ENCODE data around the gene RANBP1. TPM values are rescaled to one million over a fixed set of nuclear protein-coding genes. Genes with fewer than 3 reads are reported as not detected.

The RANBP1 gene
- total and polyA plus RNA-seq, 9 of the 15 experiments (the other 6 are each of a cell fraction or from before 2014, with no cell fraction given), result 162 to 2,891 (median 1,289) TPM

GRCh38 chr22:20085651-20086050, 30.3 kb upstream of the RANBP1 start:
- Histone ChIP-seq H3K4me2 (ENCODE audit: insufficient read depth, low read length) (no peak overlapping the region), H3K4me3 (no peak overlapping the region), H3K27ac (ENCODE audit: extremely low read depth, low read depth, low read length) (peak overlapping the region; percentile 76), H3K36me3 (ENCODE audit: control insufficient read depth, insufficient read depth, low read length) (peaks cover 91% of the 10 kb centered on the region), H3K9ac (ENCODE audit: insufficient read depth in 1 of 2, low read depth in 2 of 2, low read length in 2 of 2) (peak overlapping the region; percentile 27 to 73), H3K9me1 (ENCODE audit: control insufficient read depth, insufficient read depth, low read length) (peaks cover 16% of the 10 kb centered on the region), H3K27me3 (ENCODE audit: control insufficient read depth in 2 of 2, insufficient read depth in 2 of 2, low read length in 2 of 2) (no peaks in the 10 kb centered on the region), H3K79me2 (ENCODE audit: control insufficient read depth, insufficient read depth, low read length) (peaks cover 96% of the 10 kb centered on the region), H2AFZ (ENCODE audit: low read depth, low read length) (no peak overlapping the region), H3K9me3 (replicated peaks; ENCODE audit: control insufficient read depth, insufficient read depth, low read depth, low read length) (no peaks in the 10 kb centered on the region), H3K4me1 (replicated peaks in 1 of 2; ENCODE audit: control insufficient read depth in 2 of 2, insufficient read depth in 2 of 2, low read length in 2 of 2) (peaks cover 40 to 56% of the 10 kb centered on the region in 2 experiments), H4K20me1 (replicated peaks; ENCODE audit: control insufficient read depth, insufficient read depth, low read length) (peaks cover 39% of the 10 kb centered on the region)
- DNase-seq (ENCODE audit: extremely low read depth in 1 of 4, low spot score in 3 of 4), result no peak
- POLR2A ChIA-PET, result interaction anchor here (0.9 to 19.4 kb wide), 6 partner anchors 8 to 111 kb away, joined by 3 to 513 read pairs (median 4); partner anchors contain the start of genes RANBP1 and TRMT2A
- in situ Hi-C loops (cut with MboI), result loop anchor here (5.0 kb wide), 1 partner anchor 113 kb away; no protein-coding TSS in a partner anchor
- intact Hi-C loops (cut with micrococcal nuclease), result loop anchor here (1.0 kb wide), 3 partner anchors 60 to 115 kb away; partner anchors contain the start of gene TANGO2
- no peak for FAIRE-seq
- BruUV-seq (replicated peaks), result no TSS peak
- ATAC-seq, result no peak
- WGBS (ENCODE audit: insufficient coverage, low coverage, missing lambda C conversion rate), result 97% methylated on average over 20 of the region's 20 CpGs
- CTCF ChIA-PET (ENCODE audit: low intra/inter-chr PET ratio), result interaction anchor here (0.7 to 2.8 kb wide), 3 partner anchors 60 to 117 kb away, joined by 3 to 19 read pairs (median 6); no protein-coding TSS in a partner anchor
- no peak for TF ChIP-seq ZNF143 (CRISPR knock-in tag; IDR thresholded peaks at IDR 0.05)
- TF ChIP-seq ZNF277 (CRISPR knock-in tag; IDR thresholded peaks at IDR 0.05; ENCODE audit: borderline replicate concordance), result 0 out of 2 replicates have a peak, but pooled peaks have one; percentile 16
- 0 out of 4 replicates have a peak, but pooled peaks of 1 of the 2 experiments have one; percentile 3 for TF ChIP-seq RAD21 (CRISPR knock-in tag; conservative IDR thresholded peaks at IDR 0.05 in 1 of 2, IDR thresholded peaks at IDR 0.05 in 1 of 2)
- no peak for TF ChIP-seq MTA2 (IDR thresholded peaks at IDR 0.05; ENCODE audit: low read depth)
- TF ChIP-seq HCFC1 (IDR thresholded peaks at IDR 0.05; ENCODE audit: low read depth, low read length), result 0 out of 2 replicates have a peak, but pooled peaks have one; percentile 6
- TF ChIP-seq, protein P1, sequence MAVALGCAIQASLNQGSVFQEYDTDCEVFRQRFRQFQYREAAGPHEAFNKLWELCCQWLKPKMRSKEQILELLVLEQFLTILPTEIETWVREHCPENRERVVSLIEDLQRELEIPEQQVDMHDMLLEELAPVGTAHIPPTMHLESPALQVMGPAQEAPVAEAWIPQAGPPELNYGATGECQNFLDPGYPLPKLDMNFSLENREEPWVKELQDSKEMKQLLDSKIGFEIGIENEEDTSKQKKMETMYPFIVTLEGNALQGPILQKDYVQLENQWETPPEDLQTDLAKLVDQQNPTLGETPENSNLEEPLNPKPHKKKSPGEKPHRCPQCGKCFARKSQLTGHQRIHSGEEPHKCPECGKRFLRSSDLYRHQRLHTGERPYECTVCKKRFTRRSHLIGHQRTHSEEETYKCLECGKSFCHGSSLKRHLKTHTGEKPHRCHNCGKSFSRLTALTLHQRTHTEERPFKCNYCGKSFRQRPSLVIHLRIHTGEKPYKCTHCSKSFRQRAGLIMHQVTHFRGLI (CRISPR knock-in tag; IDR thresholded peaks at IDR 0.05), result 0 out of 2 replicates have a peak, but pooled peaks have one; percentile 2
- peak; percentile 6 for TF ChIP-seq SP2 (IDR thresholded peaks at IDR 0.05; ENCODE audit: extremely low read depth, low read depth, low read length, poor library complexity, severe bottlenecking)
- TF ChIP-seq WHSC1 (IDR thresholded peaks at IDR 0.05; ENCODE audit: low read length), result peak; percentile 81
- TF ChIP-seq, protein P2, sequence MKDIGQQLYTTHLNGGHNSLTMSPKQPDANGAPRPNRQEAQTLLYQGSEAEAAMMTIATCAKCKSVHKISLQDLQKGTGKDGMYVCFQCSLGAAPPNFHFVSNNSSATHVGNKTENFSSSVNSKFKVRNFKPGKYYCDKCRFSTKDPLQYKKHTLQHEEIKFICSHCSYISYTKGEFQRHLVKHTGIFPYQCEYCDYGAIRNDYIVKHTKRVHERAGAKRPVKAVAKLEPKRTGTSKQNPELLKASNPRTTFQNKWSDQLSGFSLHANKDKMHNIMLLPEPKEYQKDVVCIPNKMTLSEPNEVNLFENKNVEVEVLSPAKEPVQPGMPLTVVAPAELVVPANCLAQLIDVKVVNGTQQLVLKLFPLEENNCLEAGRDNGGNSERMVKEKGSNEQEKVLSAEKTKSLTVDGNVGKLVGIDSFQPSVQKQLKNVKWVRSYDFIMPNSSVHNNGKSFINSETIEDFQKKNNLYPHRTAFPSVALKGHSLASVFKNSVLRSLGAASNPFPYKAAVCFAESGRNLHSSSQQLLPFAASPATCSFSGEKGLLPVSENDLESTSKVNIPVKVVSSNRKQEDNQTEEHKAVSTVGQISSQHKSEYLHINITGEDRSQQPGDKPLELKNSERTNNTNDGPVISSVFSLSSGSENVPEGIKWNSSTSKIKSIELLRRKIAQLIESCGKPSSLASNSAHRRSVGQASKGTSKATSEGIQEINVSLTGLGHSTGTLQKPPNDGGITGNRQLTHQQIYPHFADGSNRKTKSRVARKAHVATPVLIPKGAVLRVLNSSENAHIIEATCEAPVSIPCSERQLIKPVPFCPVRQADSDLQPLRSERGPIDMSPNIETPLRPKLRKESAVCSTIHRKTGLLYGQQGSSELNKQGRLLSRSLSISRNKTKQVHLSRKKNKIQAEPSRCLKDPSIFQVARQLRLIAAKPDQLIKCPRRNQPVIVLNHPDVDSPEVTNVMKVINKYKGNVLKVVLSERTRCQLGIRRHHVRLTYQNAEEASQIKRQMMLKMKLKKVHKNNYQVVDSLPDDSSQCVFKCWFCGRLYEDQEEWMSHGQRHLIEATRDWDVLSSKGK (CRISPR knock-in tag; IDR thresholded peaks at IDR 0.05), result no peak
- TF ChIP-seq, protein P3, sequence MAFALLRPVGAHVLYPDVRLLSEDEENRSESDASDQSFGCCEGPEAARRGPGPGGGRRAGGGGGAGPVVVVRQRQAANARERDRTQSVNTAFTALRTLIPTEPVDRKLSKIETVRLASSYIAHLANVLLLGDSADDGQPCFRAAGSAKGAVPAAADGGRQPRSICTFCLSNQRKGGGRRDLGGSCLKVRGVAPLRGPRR (CRISPR knock-in tag; IDR thresholded peaks at IDR 0.05), result peak; percentile 12; the same call in 1 of the 2 replicates
- TF ChIP-seq ZNF280A (IDR thresholded peaks at IDR 0.05; ENCODE audit: low read depth, partially characterized antibody), result no peak
- peak; percentile 32; the same call in 1 of the 2 replicates for TF ChIP-seq ZKSCAN3 (CRISPR knock-in tag; IDR thresholded peaks at IDR 0.05)

All from K562 (cell line).